ENCODE measurements around the gene CNPY4.

CNPY4 gene

DNA sequence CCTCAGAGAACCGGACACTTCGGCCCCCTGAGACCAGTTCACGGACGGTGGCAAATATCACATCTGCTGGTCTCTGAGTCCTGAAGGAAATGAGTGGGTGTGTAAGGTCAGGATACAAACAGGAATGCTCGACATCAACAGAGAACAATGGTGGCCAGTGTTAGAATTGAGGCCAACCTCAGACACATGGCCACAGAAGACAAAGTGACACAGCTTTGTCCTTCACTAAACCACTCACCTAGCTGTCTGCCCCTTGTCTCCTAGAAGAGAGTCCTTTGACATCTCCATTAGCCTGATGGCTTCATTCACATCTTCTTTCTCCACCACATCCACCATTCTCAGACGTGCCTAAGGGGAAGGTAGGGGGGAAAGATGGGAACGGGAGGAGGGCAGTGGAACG, 26.4 kb upstream of the CNPY4 start:
- DNase-seq: no peak

DNA sequence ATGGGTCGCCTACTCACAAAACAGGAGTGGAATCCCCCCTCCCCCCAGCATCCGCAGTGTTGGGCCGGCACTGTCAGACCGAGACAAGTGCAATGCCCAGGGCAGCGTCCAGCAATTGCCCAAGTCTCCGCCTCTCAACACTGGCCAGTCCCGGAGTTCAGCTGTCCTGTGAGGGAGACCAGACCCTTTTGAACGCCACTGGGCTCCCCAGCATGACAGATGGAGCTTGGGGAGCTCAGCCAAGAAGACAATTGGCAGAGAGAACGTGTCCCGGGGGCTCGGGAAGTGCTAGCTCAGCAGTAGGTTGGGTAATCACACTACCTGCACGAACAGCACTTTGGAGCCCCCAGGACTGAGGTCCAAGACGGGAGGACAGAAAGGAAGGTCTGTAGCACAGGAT, 25.9 kb upstream of the CNPY4 start:
- DNase-seq: no peak

DNA sequence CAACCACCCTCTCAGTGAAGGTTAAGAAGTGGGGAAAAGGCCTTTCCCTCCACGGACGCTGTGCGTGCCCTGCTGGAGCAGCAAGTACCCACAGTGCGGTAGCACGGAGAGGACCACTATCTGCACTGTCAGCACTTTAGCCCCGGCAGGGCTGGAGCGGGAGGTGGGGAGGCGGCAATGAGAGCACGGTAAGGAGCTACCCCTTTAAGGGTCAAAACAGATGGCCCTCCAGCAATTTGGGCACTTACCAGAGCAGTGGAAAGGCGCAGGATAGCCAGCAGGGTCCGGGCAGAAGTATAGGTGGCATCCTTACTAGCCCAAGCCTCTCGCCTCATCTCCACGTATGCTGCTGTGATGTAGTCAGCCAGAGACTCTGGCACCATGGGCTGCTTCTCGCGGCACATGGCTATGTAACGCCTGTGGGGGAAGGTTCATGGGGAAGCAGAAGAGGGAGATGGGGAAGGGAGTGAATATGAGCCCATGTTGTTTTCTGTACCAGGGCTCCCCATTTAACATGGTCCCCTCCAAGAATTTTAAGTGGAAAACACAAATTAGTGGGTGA, 25.4 kb upstream of the CNPY4 start:
- DNase-seq: no peak

DNA sequence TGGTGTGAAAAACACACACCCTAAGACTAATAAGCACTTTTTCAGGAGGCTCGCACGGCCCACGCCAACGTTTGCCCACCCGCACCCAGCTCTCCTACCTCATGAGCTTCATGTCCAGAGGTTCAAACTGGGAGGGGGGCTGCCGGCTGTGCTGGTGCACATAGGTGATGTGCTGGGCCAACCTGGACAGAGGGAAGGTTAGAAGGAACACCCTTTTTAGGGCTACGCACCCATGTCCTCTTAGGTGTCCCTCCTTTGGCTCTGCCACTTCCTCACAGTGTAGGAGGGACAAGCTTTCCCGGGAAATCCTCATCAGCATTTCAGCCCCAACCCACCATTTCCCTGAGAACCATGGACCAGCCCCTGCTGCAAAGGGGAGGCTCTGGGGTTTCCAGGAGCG, 24.1 kb upstream of the CNPY4 start:
- no peak for DNase-seq

DNA sequence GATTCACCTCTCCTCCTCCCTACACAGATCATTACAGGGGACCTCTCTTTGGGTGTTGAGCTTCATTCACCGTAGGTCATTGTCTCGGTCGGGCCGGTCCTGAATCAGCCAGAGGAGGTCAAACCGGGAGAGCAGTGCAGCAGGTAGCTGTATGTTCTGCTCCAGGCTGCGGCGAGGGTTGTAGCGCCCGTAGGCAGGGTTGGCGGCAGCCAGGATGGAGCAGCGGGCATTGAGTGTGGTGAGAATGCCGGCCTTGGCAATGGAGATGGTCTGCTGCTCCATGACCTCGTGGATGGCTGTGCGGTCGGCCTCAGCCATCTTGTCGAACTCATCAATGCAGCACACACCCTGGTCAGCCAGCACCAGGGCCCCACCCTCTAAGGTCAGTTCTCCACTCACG, 23.7 kb upstream of the CNPY4 start:
- DNase-seq: no peak

DNA sequence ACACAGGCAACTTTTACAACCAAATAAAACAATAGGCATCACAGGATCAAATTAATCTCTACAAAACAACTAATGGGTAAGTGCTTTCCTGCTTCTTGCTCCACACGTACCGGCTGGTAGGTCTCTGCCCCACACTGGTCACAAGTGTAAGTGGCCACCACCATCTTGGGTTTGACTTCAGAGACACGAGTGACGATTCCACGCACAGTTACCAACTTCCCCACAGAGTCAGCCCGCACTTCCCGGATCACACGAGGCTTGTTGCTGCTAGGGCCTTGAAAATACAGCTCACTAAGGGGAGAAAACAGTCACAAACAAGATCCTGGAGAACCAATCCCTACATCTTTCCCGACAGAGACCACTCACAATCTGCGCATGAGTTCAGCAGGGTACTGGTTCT, 20.5 kb upstream of the CNPY4 start:
- no peak for DNase-seq

DNA sequence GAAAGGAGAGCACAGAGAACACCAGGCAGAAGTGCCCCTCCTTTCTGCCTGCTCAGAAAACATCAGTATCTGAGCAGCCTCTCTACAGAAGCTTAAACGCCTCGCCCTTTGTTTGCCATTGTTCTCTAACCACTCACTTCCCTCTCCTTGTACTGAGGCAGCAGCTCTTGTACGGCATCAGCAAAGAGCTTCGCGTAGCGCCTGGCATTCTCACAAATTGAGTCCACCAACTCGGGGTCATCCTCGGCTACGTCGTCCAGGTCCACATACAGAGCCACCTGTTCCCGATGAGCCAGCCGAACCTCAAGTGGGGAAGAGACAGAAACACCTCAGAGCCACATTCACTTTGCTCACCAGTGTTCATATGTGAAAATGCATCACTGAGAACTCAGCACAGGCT, 20.0 kb upstream of the CNPY4 start:
- no peak for DNase-seq

DNA sequence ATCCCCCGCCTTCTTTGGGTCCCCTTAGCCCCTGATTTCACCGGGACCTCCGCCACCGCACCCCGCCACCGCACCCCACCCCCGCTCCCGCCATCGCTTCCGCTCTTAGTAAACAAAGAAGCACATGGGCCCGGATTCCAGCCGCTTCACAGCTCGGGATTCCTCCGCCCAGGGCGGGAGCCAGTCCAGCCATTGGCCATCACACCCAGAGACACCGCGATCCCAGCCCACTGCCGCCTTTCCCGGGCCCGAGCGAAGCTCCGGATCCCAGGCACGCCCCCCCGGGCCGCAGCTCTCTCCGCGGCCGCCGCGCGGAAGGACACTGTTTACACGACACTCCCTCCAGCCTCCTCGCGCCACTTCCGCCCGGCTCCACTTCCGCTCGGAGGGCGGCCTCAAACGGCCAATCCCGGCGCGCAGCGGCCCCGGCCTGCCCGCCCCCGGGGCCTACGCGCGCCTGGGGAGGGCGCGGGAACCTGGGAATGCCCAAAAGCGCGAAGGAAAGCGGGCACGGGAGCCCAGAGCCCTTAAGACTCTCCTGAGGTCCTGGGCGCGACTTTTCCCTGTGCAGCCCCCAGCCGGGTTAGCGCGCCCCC, 18.9 kb upstream of the CNPY4 start:
- DNase-seq: peak; percentile 85

DNA sequence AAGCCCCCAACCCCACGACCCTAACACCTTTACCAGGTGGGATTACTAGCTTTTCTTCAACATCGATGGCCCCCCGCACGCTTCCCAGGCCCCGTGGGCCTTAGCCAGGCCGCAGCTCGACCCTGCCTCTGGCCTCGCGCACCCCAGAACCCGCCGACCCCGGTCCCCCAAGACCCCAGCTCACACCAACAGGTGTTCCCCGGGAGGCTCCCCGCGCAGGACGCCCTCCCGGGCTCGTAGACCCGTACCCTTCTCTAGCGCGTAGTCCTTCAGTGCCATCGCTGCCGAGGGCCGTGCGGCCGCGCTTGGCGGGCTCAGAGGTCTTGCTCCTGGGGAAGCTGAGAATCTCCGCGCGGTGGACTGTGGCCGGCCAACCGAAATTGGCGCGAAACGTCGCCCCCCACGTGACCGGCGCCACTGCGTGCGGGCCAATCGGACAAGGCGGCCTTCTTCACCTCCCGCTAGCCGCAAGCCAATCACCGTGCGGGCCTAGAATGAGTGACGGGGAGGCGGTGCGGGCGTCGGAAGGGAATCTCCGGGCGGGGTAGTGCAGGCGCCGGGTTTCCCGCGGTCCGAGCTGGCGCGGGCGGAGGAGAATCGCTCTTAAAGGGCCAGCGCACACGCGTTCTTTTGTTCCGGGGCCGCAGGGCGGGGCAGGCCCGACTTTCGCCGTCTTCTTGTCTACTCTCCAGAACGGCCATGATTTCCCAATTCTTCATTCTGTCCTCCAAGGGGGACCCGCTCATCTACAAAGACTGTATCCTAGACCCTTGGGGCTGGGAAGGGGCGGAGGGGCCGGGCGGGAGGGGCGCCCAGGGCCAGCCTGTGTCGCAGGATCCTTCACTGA, 18.2 kb upstream of the CNPY4 start, which contains the start of the genes AP4M1 and MCM7:
Gene AP4M1 (plus strand): TSS at position 628 of the 847 bp plus-strand sequence. CDS start 72 bp downstream, at position 700.
Gene MCM7 (minus strand): TSS at position 382 of the 847 bp plus-strand sequence. CDS start 103 bp downstream, at position 279.
- DNase-seq: peak; percentile 98

DNA sequence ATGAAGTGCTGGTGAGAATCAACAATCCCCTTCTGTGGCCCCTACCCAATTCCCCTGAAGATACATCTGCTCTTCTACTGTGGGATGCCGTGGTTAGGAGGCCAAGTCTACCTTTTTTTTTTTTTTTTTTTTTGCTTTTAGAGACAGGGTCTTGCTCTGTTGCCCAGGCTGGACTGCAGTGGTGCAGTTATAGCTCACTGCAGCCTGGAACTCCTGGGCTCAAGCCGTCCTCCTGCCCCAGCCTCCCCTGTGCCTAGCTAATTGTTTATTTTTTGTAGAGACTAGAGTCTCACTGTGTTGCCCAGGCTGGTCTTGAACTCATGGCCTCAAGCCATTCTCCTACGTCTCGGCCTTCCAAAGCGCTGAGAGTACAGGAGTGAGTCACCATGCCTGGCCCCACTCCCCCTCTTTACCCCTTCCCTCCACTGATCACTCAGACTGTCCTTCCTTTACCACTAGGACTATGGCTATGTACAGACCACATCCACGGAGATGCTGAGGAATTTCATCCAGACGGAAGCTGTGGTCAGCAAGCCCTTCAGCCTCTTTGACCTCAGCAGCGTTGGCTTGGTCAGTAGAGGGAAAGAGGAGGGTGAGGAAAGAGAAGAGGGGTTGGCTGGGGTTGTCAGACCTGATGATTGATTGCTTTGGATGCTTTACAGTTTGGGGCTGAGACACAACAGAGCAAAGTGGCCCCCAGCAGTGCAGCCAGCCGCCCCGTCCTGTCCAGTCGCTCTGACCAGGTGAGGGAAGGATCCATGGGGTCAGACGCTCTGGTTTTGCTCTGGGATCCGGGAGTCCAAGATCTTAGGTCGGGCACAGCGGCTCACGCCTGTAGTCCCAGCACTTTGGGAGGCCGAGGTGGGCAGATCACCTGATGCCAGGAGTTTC, 16.2 kb upstream of the CNPY4 start:
- no peak for DNase-seq

DNA sequence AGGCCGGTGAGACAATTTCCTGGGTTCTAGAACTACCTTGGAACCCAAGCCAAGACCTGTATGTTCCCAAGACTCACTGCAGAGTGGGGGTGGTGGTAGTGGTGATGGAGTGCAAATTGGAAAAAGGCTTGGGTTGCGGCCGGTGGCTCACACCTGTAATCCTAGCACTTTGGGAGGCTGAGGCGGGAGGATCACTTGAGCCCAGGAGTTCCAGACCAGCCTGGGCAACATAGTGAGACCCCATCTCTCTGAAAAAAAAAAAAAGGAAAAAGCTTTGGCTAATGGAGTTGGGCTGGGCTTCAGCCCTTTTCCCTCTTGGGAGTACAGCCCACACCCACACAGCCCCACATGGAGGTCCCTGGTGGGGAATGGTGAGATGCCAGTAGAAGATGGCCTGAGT, 13.9 kb upstream of the CNPY4 start:
- no peak for DNase-seq

DNA sequence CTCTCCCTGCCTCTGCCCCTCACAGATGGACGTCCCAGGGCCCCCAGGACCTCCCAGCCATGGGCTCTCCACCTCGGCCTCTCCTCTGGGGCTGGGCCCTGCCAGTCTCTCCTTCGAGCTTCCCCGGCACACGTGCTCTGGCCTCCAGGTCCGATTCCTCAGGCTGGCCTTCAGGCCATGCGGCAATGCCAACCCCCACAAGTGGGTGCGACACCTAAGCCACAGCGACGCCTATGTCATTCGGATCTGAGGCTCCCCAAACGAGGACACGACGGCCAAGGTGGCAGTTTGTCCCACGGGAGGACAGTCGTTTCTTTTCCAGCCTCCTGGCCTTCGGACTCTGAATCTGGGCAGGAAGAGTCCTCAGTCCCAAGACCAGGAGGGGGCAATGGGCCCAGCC, 12.8 kb upstream of the CNPY4 start:
- DNase-seq: no peak

DNA sequence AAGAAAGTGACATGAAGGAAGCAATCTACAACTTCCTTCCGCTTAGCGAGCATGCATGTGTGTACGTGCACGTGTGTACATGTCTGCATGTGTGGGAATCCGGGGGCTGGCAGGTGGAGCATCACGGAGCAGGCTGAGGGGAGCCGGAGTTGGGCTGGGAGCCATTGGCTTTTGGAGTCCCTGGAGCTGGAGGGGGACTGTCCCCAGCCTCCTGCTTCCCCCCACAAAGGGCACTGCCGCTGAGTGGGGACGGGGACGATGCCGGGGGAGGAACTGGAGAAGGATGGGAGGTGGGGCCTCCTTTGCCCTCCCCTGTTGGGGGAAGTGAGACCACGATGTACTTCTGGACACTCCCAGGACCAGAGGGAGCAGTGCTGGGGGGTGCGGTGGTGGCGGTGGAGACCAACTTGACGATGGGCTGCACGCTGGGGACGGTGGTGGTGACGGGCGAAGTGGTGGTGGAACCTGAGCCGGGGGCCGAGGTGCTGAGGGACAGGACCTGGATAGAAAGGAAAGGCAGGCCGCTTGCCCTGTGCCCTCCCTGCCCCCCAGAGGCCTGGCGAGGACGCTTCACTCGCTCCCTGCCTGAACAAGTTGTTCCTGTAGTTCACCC, 12.2 kb upstream of the CNPY4 start:
- DNase-seq: no peak

DNA sequence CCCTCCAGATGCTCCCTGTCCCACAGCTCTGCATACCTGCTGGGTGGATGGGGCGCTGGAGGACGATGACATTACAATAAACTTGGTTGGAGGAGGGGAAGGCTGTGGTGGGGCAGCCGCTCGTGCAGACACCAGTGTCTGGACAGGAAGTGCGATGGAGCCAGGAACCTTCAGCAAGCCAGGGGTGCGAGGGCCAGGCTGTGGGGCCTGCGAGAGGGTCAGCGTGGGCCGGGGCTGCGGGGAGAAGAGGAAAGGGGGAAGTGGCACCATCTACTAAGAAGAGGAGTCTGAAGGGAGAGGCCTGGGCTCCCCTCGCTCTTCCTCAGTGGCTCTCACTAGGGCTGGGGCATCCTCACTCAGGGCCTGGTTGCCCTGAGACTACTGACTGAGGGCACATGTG, 11.5 kb upstream of the CNPY4 start:
- no peak for DNase-seq

DNA sequence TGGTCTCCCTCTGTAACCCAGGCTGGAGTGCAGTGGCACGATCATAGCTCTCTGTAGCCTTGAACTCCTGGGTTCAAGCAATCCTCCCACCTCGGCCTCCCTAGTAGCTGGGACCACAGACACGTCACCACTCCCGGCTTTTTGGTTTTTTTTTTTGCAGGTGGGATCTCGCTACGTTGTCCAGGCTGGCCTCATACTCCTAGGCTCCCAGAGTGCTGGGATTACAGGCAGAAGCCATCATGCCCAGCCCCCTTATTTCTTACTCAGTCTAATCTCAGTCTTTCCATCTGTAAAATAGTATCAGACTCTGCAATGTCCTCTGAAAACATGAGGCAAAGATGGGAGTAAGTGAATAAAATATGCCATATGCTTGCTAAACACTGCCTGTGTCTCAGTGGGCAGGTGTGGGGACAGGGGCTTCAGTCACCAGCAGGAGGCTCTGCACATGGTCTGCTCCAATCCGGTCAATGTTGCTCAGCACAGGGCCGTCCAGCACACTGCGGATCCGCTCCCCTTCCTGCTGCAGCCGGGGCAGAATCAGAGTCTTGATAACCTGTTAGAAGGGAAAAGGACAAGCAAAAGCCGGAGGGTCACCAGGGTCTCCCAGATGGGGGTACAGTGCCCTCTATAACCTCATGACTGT, 9.8 kb upstream of the CNPY4 start:
- no peak for DNase-seq

DNA sequence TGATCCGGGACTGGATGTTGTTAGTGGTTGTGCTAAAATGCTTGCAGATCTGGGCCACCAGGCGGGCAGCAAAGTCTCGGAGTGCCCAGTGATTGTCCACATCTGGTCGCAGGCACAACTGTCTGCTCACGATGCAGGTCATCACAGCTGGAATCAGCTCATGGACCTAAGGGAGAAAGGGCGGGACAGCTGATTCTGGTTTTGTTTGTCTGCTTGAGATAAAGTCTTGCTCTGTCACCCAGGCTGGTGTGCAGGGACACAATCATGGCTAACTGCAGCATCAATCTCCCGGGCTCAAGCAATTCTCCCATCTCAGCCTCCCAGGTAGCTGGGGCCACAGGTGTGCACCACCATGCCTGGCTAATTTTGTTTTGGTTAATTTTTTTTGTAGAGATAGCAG, 8.3 kb upstream of the CNPY4 start:
- DNase-seq: no peak

DNA sequence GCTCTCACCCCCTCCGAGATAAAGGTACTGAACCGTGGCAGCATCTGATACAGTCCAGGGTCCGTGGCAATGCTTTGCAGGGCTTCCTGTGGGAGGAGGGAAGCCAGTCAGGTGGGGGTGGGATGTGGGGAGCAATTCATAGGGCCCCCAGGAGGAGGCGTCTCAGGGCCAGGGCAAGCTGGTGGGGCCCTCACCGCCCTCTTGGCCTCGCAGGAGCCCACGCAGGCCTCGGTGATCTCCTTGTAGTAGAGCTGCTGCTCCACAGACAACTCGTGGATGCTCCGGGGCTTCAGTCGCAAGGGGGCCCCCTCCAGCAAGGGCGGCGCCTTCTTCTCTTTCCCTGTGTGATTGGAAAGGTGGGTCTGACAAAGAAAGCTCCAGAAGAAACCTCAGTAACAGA, 7.5 kb upstream of the CNPY4 start:
- DNase-seq: no peak

DNA sequence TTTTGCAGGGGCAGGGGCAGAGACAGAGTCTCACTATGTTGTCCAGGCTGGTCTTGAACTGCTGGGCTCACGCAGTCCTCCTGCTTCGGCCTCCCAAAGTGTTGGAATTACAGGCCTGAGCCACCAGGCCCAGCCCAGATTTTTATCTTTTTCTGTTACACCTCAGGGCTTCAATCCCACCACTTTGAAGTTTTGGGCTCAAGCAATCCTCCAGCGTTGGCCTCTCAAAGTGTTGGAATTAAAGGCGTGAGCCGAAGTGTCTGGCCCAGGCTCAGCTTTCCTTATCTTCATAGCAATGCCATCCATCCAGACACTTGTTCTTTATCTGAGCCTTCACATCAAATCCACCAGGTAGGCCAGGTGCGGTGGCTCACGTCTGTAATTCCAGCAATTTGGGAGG, 4.4 kb upstream of the CNPY4 start:
- DNase-seq: no peak

DNA sequence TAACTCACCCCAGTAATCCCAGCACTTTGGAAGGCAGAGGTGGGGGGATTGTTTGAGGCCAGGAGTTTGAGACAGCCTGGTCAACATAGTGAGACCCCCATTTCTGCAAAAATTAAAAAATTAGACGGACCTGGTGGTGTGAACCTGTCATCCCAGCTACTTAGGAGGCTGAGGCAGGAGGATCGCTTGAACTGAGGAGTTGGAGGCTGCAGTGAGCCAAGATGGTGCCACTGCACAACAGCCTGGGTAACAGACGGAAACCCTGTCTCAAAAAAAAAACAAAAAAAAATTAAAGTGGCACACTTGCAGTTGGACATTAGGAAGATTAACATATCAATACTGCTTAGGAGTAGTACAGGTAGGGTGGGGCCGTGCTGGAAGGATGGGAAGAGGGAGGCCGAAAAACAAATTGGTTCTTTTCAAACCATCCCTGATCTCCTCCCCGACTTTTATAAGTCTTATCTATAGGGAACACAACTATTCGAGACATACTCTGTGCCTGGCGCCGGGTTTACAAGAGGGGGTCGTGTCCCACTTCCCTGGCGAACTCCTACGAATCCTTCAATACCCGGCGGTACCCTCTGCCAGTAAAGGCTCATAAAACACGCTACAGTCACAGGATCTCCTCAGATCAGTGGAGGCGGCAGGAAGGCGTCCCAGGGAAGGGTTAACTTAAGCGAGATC, 904 bp upstream of the CNPY4 start:
- no peak for DNase-seq

DNA sequence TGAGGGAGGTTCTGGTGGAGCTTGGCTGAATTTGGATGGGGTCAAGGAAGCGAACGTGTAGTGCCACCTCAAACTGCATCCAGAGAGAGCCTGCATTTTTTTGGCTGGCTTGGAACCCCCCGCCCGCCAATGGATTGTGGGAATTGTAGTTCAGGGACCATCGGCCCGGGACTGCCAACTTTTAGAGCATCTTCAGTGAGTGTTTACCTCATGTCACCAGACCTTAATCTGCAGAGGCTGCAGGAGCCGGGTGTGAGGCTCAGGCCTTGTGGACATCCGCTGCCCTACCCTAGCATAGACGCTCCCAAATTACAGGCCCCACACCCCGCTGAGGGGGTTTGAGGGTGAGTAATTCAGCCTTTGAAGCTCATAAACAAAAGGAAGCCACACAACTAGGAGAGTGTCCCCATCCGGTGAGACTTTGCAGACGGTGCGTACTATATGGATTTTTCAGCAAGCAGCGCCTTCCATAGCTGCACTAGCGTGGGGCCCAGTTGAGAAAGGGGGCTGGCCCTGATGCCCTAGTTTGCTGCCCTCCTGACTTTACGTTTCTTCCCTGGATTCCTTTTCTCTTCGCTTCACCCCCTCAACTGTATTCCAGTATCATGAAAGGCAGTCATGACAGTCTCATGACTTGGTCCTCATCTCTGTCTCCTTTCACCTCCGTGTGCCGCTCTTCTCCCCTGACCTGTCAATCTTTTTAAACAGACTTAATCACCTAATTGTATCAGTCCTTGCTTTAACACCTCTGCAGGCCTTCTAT, 717 bp downstream of the CNPY4 start:
- DNase-seq: peak; percentile 75

DNA sequence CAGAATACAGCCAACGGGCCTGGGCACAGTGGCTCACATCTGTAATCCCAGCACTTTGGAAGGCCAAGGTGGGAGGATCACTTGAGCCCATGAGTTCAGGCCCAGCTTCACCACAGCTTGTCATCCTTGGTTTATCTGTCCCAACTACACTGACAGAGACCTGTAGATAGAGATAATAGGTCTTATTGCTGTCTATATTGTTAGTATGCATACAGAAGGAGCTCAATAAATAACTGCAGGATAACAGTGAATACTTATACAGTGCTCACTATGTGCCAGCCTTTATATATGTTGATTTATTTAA, 1.3 kb downstream of the CNPY4 start:
- no peak for DNase-seq
